CD4-positive, alpha-beta T cell treated with Interleukin-15 for 4 hours (primary cell): Measurements from ENCODE around the gene MYADM.
A peak's percentile ranks its signal among the peaks of the same experiment; 100 is the strongest.

Experiments
- DNase-seq: peaks from one replicate; pipeline ENCODE4 v3.0.0-alpha.2; 2020; ENCODE audit warnings: low spot score

The MYADM gene

DNA sequence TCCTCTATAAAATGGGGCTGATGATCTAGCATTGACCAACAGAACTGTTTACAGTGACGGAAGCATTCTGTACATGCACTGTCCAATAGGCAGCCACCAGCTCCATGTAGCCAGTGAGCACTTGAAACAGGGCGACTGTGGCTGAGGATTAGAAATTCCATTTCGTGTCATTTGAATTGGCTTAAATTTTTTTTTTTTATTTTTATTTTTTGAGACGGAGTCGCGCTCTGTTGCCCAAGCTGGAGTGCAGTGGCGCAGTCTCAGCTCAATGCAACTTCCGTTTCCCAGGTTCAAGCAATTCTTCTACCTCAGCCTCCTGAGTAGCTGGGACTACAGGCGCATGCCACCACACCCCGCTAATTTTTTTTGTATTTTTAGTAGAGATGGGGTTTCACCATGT lies 17.4 kb downstream of the MYADM start:
- DNase-seq = no peak

DNA sequence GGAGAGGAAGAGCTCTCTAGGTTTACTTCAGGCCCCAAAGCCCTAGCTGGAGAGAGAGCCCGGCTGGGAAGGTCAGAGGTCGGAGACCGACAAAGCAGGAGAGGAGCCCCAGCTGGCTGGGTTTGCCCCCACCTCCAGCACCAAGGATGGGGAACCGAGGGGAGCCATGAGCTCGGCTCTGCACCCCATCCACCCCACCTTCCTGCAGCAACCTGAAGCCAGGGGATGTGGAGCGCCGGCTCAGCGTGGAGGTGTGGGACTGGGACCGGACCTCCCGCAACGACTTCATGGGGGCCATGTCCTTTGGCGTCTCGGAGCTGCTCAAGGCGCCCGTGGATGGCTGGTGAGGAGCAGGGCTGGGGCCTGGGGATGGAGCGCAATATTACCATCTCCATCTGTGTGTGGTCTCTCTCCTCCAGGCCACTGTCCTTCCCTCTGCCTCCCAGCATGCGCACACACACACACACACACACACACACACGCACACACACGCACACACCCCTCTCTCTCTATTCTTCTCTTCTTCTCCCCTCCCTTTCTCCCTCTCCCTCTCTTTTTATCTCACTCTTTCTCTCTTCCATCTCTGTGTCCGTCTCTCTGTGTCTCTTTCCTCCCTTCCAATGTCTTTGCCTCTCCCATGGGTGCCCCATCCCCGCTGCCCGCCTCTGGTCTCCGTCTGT lies 24.8 kb downstream of the MYADM start:
- DNase-seq = no peak

DNA sequence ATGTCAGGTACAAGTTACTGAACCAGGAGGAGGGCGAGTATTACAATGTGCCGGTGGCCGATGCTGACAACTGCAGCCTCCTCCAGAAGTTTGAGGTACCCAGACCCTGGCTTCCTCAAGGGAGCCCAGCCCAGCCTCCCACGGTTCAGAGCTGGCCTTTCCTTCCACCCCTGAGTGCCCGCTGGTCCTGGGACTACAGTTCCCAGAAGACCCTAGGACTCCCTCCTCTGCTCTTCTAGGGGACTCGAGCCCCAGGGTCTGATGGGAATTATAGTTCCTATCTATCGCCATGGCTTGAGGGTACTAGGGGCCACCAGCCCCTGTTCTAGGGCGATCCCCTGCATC lies 25.3 kb downstream of the MYADM start:
- no peak for DNase-seq

DNA sequence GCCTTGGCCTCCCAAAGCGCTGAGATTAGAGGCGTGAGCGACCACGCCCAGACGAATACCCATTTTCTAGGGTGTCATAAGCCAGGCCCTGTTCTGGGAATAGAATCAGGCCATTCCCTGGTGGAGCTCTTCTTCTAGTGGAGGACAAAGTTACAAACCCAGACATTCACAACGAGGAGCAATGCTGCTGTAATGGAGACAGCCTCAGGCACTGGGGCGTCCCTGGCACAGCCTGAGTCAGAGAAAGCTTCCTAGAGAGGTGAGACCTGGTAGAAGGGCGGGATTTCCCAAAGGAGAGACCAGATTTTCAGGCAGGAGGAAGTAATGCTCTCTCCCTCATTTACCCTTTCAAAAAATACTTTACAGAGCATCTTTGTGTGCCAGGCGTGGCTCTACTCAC lies 27.0 kb downstream of the MYADM start:
- DNase-seq = no peak

DNA sequence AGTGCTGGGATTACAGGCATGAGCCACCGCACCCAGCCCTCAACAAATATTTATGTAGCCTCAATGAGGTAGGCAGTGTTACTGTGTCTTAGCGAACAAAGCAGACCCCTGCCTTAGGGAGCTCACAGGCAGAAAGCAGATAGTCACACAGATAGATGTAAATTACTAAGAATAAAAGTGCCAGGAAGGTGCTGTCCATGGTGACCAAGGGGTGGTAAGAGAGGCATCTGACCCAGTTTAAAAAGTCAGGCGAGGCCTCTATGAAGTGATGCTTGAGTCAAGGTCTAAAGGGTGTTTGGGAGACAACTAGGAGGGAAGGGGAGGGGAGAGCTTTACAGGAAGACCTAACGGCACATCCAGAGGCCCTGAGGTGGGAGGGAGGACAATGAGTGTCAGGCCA lies 29.0 kb downstream of the MYADM start:
- DNase-seq = no peak

DNA sequence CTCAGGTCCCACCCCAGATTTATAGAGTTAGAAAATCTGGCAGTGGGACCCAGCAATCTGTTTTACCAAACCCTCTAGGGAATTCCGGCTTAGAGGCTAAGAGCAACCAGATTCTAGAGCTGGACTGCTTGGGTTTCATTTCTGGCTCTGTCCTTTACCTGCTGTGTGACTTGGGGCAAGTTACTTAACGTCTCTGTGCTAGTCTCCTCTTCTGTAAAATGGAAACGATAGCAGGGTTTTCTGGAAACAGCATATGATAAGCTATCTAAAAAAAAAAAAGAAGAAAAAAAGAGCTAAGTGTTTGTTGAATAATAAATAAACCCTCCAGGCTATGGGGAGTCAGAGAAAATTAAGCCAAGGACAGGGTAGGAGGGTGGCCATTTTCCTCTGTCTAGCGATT lies 29.8 kb downstream of the MYADM start:
- DNase-seq = no peak

DNA sequence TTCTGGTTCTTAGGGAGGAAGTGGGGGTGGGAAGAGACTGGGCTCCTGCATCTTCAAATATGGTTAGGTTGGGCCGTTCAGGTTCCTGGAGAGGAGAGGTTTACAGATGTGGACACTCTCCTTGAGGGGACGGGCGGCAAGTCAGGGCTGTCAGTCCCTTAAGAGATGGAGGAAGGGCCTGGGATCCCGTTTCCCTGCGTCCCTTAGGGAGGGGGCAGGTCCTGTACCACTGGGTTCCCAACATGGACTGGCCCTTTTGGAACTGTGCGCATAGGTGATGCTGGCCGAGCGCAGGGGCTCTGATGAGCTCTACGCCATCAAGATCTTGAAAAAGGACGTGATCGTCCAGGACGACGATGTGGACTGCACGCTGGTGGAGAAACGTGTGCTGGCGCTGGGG lies 30.5 kb downstream of the MYADM start:
- no peak for DNase-seq

DNA sequence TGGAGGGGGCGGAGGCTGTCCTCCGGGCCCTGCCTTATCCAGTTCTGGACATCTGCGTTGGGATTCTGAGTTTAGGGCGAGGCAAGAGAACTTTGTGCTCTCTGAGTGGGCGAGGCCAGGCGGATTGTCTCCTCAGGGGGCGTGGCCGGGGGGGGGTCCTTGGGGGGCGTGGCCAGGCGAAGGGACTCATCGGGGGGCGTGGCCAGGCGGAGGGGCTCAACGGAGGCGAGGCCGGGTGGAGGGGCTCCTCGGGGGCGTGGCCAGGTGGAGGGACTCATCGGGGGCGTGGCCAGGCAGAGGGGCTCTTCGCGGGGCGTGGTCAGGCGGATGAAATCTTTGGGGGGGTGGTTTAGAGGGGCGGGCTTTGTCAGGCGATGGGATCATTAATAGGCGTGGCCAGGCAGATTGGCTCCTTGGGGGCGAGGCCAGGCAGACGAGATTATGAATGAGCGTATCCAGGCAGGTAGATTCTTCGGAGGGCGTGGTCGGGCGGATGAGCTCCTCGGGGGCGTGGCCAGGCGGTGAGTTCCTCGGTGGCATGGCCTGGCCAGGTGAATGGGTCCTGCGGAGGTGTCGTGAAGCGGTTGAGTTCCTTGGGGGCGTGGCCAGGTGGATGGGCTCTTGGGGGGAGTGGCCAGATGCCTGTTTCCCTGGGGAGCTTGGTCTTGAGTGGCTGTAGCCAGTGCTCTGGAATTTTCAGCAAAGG lies 31.1 kb downstream of the MYADM start:
- no peak for DNase-seq

DNA sequence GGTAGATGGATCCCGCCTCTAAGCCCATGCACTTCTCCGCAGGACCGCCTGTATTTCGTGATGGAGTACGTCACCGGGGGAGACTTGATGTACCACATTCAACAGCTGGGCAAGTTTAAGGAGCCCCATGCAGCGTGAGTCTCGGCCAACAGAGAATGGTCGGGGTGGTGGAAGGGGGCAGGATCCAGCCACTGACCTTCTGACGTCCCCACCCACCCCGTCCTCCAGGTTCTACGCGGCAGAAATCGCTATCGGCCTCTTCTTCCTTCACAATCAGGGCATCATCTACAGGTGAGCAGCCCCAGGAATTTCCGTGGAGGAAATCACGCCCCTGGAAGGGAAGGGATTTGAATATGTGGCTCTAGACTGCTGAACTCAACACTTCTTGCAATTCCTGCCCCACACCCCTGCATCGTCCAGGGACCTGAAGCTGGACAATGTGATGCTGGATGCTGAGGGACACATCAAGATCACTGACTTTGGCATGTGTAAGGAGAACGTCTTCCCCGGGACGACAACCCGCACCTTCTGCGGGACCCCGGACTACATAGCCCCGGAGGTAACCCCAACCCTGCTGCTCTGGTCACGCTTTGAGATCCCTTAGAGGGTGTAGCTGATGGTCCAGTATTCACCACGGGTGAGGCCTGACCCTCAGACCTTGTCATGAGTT lies 32.6 kb downstream of the MYADM start:
- DNase-seq = no peak

DNA sequence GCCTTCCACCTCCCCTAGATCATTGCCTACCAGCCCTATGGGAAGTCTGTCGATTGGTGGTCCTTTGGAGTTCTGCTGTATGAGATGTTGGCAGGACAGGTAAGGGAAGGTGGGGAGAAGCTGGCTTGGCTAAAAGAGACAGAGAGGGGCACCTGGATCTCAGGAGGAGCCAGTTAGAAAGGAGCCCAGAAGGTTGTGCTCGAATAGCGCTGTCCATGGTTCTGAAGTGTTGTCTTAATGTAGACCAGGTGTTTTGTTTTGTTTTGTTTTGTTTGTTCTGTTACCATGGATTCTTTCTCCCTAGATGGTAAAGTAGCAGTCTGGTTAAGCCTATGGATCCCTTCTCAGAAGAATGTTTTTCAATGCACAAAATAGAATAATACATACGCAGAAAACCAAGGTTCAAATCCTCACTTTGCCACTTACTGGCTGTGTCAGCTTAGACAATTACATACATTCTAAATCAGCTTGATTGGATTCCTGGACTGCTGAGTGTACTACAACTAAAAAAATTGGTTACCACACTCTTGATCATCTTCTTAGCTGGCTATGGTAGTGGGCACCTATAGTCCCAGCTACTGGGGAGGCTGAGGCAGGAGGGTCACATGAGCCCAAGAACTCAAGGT lies 35.5 kb downstream of the MYADM start:
- peak; percentile 47 for DNase-seq

DNA sequence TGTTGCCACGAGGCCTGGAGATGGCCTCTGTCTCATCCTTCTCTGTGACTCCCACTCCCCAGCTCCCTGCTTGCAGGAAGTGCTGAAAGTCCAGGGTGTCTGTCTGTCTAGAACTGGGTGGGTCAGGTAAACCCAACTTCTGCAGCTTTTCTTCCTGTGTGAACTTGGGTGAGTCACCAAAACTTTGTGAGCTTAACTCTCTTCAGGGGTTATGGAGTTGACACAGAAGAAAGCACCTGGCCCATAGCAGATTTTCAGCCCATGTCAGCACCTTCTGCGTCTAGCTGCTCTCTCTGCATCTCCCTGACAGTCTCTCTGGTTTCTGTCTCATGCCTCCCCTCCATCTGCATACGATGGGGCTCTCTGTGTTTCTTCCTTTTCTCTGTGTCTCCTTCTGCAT lies 37.2 kb downstream of the MYADM start:
- DNase-seq = no peak

DNA sequence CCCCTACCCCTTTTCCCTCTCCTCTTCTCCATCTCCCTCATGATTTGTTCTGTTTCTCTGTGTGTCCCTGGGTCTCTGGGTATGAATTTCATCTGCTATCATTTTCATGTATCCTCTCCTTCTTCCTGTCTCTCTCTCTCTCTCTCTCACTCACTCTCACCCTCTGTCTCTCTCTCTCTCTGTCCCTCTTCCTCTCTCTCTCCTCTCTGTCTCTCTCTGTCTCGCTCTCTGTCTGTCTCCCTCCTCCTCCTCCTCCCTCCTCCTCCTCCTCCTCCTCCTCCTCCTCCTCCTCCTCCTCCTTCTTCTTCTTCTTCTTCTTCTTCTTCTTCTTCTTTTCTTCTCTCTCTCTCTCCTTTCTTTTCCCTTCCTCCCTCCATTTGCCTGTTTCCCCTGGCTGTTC lies 38.1 kb downstream of the MYADM start:
- no peak for DNase-seq

DNA sequence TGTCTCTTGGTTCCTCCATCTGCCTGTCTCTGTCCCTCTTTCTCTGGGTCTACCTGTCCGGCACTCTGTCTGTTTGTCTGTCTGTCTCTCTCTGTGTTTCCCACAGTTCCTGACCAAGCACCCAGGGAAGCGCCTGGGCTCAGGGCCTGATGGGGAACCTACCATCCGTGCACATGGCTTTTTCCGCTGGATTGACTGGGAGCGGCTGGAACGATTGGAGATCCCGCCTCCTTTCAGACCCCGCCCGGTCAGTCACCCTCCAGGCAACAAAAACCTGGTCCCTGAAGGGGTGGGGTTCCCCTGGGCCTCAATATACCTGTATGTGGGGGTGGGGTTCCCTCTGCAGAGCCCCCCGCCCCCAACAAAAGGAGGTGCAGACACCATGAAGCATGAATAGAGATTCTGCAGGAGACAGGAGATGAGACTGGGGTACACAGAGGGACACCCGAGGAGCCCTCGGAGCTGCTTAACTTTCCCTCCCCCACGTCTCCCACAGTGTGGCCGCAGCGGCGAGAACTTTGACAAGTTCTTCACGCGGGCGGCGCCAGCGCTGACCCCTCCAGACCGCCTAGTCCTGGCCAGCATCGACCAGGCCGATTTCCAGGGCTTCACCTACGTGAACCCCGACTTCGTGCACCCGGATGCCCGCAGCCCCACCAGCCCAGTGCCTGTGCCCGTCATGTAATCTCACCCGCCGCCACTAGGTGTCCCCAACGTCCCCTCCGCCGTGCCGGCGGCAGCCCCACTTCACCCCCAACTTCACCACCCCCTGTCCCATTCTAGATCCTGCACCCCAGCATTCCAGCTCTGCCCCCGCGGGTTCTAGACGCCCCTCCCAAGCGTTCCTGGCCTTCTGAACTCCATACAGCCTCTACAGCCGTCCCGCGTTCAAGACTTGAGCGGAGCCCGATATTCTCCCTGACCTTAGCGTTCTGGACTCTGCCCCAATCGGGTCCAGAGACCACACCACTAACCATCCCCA lies 38.8 kb downstream of the MYADM start:
- peak; percentile 58 for DNase-seq

DNA sequence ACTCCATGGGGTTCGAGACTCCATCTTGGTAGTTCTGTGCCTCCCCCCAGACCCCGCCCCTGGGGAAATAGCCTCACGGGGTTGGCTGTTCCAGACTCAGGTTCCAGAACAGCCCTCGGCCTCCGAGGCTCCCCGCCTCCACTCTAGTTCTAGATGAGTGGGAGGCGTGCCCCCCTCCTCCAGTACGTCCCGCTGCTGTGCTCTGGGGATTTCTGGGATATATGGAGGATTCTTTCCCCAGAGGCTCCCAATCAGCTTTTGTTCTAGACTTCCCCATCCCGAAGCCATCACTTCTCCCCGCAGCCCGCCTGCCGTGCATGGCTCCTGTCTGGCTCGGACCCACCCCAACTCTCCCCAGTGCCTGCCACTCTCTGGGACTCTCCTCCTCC lies 39.5 kb downstream of the MYADM start:
- DNase-seq = no peak

DNA sequence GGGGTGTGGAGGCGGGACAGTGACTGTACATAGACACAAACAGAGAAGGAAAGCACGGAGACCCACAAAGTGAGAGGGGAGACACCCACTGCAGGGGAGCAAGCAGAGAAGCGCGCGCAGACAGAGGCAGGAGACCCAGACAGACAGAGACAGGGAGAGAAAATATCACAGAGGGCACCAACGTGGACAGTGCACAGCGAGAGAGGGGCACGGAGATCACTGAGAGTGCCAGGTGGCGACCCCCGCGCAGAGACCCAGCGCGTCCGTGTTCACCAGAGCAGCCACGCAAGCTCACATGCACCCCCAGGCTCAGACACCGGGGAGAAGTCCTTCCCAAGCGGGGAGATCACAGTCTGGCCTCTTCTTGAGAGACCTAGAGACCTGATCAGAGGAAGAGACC lies 40.0 kb downstream of the MYADM start:
- no peak for DNase-seq

DNA sequence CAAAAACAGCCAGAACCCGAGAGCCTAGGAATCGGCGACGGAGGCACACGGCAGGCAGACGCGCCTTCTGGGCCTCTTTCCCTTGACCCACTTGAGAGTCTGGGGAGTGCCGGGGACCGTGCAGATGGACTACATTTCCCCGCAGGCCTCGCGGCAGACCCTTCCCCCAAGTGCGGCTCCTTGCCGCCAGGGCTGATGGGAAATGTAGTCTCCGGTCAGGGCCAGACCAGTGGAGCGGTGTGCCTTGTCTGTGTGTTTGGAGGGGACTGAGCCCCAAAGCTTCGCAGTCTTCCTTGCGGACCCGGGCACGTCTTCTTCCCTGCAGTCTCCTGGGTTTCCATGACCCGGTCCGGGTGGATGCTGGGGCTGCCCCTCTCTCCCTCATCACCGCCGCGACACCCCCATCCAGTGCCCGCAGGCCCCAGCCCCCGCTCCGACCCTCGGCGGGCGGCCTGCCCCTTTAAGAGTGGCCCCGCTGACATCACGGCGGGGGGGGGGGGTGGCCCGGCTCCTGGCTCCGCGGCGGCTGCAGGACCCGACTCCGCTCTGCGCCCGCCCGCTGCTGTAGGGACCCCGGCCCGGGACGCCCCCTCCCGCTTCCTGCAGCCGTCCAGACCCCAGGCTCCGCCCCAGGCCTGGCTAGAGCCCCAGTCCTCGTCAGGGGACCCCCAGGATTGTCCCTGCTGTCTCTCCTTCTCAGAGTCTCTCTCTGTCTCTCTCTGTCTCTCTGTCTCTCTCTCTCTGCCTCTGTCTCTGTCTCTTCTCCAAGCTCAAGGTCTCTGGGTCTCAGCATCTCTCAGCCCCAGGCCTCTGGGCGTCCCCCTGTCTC lies 40.6 kb downstream of the MYADM start:
- DNase-seq = peak; percentile 23

DNA sequence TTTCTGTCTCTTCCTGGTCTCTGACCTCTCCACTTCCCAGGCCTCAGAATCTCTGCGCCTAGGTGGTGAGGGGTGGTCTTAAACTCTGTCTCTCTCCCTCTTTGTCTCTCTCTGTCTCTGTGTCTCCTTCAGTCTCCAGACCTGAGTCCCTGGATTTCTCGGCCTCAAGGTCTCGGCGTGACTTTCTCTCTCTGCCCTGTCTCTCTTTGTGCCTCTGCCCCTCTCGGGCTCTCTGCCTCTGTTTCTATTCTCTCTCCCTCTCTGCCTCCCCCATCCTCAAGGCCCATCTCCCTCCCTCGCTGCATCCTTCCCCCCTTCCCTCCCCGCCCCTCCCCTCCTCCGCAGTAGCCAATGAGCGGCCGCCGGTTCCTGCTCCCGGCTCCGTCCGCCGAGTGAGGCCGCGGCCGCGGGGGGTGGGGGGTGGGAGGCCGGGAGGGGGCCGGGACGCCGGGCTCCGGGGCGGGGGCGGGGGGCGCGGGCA lies 41.3 kb downstream of the MYADM start, which contains the start of gene CACNG7:
CACNG7 (plus strand) TSS at position 344 of the 481 bp plus-strand sequence. CDS start 3,554 bp downstream, outside the sequence.
- no peak for DNase-seq

DNA sequence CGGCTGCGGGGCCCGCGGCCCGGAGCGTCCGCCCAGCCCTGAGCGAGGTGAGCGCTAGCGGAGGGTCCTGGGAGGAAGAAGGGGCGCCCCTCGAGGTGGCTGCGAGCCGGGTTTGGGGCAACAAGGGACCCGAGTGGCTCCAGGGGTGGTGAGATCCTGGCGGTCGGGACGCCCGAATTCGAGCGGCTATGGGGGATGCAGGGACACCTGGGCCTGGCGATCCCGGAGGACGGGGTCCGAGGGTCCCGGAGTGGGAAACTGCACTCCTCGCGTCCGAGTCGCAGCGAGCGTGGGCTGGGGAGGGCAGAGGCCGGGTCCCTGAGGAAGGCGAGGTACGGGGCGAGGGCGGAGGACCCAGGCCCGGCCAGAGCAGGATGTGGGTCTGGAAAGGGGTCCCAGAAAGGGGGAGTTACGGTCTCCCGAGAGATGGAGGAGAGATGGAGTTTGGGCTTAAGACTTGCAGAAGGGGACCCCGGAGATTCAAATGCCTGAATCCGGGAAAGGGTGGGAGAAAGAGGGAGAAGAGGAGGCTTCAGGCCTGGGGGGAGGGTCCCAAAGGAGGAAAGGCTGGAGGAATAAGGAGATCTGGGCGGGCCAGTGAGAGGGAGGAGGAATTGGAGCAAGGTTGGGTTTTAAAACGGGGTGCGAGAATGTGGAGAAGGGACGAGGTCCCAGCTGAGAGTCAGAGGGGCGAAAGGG lies 41.9 kb downstream of the MYADM start:
- no peak for DNase-seq

DNA sequence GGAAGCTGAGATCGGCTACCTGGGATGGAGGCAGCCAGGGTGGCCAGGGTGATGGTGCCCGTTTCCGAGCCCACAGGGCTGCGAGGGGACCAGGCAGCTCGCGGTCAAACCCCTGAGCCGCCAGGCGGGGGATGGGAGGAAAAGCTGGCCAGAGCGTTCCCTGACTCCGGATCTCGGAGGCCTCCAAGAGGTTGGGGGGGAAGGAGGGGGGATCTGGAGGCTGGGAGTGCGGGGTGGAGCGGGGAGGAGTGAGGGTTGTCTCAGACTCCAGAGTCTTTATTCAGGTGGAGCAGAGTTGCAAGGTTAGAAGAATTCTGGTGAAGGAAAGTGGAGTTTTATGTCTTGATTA lies 42.5 kb downstream of the MYADM start:
- DNase-seq = no peak

DNA sequence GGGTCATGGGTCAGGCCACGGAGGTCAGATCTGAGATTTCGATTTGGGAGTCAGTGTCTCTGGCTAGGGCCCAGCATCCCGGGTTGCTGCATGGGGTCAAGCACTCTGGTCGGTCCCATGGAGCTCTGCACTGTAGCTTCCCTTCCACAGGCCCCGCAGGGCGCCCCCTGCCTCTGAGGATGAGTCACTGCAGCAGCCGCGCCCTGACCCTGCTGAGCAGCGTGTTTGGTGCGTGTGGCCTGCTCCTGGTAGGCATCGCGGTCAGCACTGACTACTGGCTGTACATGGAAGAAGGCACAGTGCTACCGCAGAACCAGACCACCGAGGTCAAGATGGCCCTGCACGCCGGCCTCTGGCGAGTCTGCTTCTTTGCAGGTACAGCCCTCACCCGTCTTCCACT lies 45.0 kb downstream of the MYADM start:
- no peak for DNase-seq
